ENCODE measurements around the gene GNRHR.
A peak's percentile ranks its signal among the peaks of the same experiment; 100 is the strongest.
"Not testable (repeated sequence)": the region's sequence is repeated elsewhere in the genome, so short reads cannot be mapped to it uniquely, and the experiment has no call there.

Gene GNRHR

DNA sequence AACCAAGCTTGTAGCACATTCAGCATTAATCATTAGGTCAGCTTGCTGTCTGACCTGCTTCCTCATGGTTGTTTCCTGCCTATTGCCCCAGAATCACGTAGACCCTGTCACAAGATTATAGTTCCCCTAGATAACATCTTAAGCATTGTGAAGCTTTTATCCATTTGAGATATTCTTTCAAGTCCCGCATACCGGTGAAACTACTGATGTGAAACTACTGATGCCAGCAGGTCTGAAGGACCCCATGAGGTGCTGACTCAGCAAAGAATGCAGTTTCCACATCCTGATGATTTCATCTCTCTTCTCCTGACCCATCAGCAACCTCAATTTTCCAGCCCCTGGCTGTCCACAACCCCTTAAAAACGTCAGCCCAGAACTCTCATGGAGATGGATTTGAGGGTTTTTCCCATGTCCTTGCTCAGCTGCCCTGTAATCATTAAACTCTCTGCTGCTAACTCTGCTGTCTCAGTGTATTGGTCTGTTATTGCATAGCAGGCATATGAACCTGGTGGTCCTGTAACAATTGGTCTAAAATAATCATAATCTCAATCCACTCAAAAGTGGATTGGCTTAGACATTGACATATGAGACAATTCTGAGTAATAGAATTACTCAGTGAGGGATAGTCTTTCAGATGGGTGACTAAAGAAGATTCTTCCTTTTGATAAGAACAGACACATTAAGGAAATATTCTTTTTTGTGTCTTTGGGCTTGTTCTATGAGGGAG, 26.9 kb downstream of the GNRHR start:
- peak; percentile 36 for DNase-seq

GRCh38 chr4:67725981-67726380, 28.2 kb downstream of the GNRHR start:
- DNase-seq: no peak

- DNase-seq: no peak
Observed at GRCh38 chr4:67725132-67725531, 29.1 kb downstream of the GNRHR start.

GRCh38 chr4:67723949-67724348, 30.2 kb downstream of the GNRHR start:
- peak; percentile 22 for DNase-seq

DNA sequence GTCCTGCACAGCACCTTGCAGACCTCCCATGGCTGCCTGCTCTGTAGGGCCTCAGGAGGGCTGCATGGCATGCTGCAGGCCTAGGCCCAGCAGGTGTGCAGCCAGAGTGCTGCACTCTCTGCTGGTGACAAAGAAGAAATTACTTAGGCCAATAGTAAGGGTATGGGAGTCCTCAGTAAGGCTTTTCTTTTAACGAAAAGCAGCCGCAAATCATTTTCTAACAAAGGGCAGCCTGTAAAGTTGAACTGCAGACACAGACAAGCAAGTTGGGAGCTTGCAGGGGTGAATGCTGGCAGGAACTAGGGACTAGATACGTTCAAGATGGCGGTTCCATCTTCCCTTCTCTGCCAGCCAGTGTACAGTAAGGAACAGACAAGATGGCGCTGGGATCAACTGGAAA, 30.8 kb downstream of the GNRHR start:
- no peak for DNase-seq

DNA sequence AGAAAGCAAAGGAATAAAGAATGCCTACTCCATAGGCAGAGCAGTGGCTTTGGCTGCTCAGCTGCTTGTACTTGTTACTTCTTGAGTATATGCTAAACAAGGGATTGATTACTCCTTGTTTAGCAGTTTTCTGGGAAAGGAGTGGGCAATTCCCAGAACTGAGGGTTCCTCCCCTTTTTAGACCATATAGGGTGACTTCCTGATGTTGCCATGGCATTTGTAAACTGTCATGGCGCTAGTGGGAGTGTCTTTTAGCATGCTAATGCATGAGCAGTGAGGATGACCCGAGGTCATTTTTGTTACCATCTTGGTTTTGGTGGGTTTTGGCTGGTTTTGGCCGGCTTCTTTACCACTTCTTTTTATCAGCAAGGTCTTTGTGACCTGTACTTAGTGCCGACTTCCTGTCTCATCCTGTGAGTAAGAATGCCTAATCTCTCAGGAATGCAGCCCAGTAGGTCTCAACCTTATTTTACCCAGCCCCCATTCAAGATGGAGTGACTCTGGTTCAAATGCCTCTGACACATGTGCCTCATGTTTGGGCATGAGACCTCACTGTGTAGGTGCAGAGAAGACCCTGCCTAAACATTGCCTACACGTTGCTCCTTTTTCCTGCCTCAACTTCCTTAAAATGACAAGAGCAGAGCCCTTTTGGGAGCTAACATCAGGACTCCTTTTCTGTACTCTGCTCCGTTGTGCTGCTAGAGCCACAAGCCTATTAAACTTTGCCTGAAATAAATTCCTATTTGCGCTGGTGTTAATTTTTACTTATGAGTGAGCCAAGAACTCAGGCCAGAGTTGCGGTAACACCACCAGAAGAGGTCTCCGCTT, 32.2 kb downstream of the GNRHR start:
- no peak for DNase-seq

- DNase-seq: peak; percentile 53
Observed at GRCh38 chr4:67721315-67721769, 32.8 kb downstream of the GNRHR start.

DNA sequence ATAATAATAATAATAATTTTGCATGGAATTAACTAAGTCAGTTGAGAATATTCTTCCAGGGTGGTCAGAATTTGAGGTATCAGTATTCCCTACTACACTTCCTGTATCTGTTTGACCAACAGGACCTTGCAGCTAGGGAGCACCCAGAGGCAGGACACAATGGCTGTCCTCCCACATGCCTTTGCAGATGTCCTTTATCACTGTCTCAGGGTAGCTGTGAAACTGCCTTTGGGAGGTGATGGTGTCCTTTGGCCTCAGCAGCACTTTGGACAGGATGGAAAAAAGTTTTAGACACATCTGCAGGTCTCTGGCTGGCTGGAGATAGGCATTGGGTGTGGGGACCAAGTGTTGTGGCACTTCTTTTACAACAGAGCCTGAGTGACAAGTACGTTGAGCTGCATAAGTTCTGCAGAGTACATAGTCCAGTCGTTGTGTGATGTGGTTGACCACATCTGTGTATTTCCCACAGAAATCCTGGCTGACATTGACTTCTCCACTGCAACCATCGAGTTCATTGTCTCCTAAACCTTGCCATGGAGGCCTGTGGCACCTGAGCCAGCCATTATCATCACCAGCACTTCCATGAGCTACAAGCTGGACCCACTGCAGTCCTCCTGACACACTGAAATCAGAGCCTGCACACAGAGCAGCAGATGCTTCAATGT, 34.1 kb downstream of the GNRHR start:
- DNase-seq: no peak

DNA sequence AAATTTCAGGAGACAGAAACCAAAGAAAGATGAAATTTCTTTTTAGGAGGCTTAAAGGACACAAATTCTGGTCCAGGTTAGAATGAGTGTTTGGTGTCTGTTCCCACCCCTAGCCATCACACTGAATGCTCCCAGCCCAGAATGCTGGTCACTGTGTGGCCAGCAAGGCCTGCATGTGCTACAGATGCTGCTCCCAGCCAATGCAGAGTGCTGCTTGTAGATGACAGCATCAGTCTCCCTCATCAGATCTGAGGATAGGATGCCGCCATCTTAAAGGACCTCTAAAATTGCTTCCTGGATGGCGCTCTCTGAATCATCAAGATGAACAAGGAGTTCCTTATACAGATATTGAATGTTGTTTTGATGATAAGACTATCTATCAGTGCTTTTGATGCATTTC, 35.3 kb downstream of the GNRHR start:
- no peak for DNase-seq

GRCh38 chr4:67717586-67717985, 36.6 kb downstream of the GNRHR start:
- DNase-seq: no peak

GRCh38 chr4:67714955-67715354, 39.2 kb downstream of the GNRHR start:
- no peak for DNase-seq

DNA sequence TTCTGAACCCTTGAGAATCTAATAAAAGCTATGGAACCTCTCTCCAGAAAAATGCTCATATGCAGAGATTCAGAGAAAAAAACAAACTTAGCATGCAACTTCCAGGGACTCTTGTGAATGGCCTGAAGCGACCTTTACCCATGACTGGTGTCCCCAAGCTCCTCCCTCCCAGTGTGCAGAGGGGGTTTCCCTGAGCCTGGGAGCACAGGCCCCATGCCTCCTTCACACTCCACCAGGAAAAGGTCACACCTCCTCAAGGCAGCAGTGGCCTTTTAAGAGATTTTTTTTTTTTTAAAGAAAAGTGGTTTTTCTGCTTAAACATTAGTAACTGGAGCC, 40.0 kb downstream of the GNRHR start:
- DNase-seq: peak; percentile 22

DNA sequence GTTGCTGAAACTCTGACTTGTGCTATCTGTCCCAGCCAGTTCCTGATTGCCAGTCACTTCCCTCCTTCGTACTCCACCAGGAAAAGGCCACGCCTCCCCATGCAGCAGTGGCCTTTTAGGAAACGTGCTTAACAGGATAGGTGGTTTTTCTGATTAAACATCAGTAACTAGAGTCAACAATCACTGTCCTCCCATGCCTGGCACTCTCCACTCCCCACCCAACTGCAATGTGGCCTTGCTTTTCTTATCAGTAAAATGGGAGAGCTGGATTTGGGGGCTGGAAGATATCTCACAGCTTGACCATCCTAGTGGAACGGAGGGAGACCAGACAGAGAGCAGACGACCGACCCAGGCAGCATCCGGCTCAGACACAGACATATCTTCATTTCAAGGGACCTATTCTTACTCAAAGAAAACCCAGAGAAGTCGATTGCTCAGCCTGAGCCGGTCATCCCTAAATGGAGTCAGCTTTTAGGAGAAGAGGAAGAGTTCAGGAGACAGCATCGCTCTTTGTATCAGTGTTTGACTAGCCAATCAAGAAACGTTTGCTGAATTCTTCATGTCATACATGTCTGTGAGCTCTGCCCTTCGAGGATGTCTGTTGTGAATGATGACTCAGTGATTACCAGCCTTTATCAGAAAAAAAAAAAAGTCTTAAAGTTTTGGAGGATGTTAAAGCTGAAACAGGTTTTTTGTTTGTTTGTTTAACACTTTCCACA, 40.5 kb downstream of the GNRHR start:
- DNase-seq: peak; percentile 59

DNA sequence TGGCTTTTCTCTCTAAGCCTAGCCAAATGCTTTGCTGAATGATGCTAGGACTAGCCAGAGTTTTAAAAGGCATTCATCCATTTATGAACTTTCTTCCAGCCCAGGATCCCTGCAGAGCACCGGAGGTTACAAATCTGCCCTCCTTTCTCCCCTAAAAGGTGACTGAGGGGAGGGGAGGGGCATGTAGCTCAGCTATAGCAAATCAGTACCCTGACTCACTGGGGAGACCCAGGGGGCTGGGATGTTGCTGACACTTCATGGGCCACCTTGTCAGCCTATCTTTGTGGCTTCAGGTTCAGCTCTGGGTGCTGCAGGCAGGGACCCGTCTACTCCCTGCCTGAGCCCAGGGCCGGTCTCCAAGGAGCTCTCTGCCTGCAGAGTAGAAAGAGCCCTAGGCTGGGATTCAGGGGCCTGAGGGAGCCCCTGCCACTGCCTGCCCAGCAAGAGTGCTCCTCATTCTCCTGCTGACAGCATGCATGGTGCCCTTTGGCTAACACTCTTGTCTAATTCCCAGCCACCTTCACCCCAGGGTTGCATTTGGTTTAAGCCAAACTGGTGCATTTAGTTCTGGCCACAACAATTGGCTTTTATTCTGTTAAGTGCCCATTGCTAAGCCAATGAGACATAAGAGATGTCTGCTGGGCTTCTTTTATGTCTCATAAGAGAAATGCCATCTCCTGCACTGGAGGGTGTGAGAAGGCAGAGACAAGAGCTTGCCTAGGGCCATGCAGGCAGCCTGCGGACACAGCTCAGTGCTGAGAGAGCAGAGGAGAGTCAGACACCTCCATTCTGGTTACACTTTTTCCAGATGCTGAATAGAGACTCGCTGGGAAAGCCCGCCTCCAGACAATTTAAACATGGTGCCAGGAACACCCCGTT, 41.3 kb downstream of the GNRHR start:
- DNase-seq: no peak

DNA sequence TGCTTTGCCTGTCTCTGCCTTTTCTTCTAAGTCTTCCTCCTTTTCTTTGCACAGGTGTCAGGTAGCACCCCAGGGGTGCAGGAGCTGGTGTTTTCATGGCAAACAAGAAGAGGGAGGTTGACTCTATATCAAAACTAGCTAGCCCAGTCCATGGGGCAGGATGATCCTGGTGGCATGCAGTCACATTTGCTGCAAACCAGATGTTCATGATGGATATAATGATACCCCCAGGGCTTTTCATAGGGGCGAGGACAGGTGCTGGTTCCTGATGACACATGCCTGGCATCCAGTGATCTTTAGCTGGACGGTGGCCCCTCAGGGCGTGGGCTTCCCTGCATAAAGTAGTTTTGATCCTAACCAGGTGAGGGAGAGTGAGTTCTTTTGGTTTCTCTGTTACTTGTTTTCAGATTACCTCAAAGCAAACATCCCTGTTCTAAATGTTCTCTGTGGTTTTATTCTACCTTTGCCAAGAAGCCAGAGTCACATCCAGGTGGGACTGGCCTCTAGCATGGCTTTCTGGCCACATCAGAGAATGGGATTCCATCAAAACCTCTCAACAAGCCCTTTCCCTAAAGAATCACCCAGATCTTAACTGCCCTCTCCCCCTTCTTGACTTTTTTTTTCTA, 42.1 kb downstream of the GNRHR start:
- DNase-seq: no peak

GRCh38 chr4:67706682-67707081, 47.5 kb downstream of the GNRHR start:
- DNase-seq: not testable (repeated sequence)

- DNase-seq: no peak
Observed at GRCh38 chr4:67704843-67705242, 49.3 kb downstream of the GNRHR start.

DNA sequence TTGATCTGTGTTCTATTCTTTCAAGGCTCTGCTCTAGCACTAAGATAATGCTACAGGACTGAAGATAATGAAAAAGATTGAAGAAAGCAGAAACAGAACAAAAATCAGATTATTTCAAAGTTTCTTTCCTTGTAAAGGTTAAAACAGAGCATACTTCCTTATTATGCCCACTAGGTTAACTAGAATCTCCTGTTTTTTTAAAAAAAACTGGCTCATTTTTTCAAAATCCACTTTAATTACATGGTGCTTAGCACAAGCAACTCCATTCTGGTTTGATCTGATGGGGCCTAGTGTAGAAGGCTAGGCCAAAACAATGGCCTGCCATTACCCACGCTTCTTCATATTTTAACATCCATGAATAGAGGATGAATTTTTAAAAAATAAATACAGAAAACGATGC, 52.0 kb downstream of the GNRHR start:
- DNase-seq: no peak

DNA sequence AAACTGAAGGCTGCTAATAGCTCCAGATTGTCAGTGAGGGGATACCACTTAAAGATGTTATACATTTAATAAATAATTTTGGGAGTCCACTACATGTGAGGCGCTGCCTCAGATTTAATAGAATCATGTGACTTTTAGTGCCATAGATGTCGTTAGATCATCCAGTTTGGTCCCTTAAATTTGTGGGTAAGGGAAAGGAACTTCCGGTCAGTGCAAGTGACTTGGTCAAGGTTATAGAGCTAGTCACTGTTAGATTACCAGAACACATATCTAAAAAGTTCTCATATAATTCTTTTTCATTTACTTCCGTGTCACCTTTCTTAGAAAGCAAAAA, 52.7 kb downstream of the GNRHR start:
- no peak for DNase-seq

- DNase-seq: peak; percentile 99
Observed at GRCh38 chr4:67700738-67701516, 53.3 kb downstream of the GNRHR start, which contains the start of gene UBA6. Gene UBA6 (minus strand): TSS chr4:67701155. CDS start chr4:67701119, 36 bp downstream.
